HG02623 (cell line): ENCODE measurements around the gene C14orf132.
"Not testable (repeated sequence)": the region's sequence is repeated elsewhere in the genome, so short reads cannot be mapped to it uniquely, and the experiment has no call there.

Experiments
- ATAC-seq: cut with Tn5 transposase; IDR thresholded peaks from one replicate; pipeline ENCODE4 v1.9.1; 2021; ENCODE audit warnings: moderate library complexity; ENCODE audit not compliant: unreplicated experiment

C14orf132 gene

DNA sequence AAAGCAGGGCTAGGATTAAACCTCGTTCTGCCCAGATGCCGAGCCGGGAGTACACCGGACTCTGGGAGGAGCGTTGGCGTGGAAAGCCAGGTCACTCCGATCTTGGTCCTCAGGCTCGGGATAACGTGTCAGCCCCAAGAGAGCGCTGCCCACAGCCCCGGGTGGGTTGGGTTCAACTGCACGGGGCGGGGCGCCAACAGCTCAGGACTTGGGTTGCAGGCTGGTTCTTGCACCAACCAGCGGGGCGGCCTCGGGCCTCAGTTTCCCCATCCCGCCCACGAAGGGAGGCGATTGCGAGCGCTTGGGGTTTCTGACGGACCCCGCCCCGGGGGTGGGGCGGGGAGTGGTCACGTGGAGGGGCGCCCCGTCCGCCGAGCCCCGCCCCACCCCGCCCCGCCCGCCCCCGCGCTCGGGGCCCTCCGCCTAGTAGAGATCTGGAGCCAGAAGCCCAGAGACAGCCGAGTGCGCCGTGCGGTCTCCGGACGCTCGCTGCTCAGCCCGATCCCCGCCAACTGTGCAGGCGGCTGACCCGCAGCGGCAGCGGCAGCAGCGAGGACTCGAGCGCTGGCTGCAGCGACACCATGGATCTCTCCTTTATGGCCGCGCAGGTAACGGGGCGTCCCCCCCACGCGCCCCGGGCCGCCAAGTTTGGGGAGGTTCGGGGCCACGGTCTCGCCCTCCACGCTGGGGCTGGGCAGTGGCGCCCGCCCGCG, at the start of gene C14orf132:
TSS of gene C14orf132 (plus strand) at position 443 of the 713 bp plus-strand sequence. CDS start at position 582, 139 bp downstream.
- no peak for ATAC-seq

DNA sequence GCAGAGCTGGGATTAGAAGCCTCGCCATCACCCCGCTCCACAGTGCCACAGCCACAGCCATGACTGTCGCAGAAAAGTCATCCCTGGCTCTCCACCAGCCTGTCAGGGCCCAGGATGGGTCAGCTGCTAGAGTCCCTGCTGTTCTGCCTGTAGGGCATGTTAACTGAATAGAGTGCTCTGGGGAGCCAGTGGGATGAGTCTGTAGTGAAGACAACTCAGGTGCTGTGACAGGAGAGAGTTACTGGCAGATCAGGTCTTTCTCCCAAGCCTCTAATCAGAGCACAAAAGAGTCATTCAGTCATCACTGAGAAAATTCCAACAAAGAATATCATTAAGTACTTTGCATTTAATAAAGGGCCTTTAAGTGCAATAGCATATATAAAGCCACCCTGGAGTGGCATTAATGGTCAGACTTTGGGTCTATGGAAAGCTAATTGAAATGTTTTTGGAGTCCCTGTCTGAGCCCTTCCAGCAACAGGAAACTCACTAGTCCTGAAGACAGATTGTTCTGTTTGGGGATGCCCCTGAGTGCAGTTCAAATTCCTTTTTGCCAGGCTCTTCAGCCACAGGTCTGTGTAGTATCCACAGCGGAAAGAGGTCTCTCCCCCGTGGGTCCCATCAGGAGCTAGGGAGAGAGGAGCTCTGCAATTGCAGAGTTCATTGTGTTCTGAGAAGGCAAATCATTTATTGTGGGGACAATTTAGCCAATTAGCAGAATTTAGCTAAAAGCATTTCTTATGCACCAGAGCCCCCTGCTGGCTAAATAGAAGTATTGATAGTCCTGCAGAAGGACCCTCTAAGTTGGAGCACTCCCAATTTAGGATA, 45.2 kb upstream of the C14orf132 start:
- no peak for ATAC-seq

DNA sequence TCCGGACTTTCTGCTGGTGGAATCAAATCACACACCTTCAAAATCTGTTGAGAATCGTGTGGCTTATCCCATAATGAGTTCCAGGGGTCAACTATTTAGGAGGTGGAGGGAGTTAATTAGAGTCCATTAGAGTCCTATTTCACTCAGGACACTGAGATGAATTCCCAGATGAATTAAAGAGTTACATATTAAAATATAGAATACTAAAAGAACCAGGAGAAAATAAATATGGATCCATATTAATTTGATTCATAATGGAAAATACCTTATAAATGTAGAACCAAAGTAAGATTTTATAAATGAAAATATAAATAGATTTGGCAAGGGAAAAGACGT, 44.6 kb upstream of the C14orf132 start:
- ATAC-seq, result no peak

DNA sequence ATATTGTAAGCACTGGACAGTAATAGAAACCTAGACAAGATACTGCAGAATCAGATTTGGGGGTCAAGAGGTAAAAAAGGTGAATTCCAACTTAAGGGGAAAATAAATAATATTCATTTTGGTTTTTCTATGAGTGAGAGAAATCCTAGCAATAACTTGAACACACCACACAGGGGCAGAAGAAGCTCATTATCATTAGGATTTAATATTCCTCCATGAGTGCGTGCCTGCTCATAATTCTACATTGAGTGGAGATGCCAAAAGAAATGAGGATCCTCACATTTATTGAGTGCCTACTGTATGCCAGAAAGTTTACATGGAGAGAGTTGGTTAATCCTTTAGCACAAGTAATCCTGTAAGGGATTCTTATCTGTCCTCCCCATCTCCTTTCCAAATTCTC, 40.5 kb upstream of the C14orf132 start:
- no peak for ATAC-seq

DNA sequence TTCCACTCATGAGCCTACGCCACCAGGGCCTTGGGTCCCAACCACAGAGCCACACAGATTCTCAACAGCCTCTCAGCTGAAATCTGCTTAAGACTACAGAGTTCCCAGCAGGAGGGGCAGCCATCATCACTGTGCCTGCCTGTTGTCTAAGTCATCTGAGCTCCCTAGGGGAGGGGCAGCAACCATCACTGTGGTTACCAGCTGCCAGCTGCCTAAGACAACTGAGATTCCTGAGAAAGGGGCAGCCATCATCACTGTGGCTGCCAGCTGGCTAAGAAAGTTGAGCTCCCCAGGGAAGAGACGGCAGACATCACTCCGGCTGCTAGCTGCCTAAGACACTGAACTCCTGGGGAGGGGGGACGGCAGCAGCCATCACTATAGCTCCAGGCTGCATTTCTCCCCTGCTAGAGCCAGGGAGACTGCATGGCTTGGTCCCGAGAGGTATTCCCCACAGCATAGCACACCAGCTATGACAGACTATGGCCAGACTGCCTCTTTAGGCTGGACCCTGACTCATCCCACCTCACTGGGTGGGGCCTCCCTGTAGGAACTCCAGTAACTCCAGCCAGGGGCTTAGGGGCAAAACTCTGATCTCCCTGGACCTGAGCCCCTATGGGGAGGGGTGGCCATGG, 37.2 kb upstream of the C14orf132 start:
- no peak for ATAC-seq

DNA sequence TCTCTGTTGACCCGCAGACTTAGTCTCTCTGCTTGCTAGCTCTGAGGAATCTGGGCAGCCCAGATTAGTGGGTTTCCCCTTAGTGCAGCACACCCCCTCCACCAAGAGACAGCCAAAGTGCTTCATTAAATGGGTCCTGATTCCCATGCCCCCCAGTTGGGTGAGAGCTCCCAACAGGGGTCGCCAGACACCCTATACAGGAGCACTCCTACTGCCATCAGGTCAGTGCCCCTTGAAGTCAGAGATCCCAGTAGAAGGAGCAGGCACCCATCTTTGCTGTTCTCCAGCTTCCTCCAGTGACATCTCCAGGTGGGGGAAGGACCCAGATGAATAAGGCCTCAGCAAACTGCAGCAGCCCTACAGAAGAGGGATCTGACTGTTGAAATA, 36.7 kb upstream of the C14orf132 start:
- no peak for ATAC-seq

DNA sequence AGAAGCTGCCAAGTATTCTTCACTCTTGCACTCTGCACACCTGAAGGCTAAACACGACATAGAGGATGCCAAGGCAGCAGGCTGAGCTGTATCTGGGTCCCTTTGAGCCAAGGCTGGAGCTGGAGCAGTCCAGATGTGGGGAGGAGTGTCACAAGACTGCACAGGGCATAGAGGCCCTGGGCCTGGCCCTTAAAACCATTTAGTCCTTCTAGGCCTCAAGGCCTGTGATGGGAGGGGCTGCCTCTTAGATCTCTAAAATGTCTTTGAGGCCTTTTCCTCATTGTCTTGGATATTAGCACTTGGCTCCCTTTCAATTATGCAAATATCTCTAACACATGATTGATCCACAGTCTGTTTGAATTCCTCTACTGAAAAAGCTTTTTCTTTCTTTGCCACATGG, 28.0 kb upstream of the C14orf132 start:
- ATAC-seq, result no peak

DNA sequence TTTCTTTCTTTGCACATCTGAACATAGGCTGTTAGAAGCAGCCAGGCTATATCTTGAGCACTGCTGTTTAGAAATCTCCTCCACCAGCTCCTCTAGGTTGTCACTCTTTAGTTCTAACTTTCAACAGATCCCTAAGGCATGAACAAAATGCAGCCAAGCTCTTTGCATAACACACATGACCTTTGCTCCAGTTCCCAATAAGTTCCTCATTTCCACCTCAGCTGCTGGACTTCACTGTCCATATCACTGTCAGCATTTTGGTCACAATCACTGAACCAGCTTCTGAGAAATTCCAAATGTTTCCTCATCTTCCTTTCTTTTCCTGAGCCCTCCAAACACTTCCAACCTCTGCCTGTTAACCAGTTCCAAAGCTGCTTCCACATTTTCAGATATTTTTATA, 27.6 kb upstream of the C14orf132 start:
- no peak for ATAC-seq

DNA sequence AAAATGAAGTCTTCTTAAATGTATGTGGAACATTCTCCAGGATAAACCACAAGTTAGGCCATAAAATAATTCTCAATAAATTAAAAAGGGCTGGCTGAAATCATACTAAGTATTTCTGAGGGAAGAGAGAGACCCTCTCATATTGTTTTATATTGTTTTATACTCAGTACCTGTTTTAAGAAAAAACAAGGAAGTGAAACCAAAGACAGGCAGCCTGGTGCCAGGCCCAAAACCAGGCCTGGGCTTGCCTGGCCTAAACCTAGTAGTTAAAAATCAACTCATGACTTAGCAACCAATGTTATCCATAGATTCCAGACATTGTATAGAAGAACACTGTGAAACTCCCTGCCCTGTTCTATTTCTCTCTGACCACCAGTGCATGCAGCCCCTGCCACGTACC, 26.4 kb upstream of the C14orf132 start:
- not testable (repeated sequence) for ATAC-seq

DNA sequence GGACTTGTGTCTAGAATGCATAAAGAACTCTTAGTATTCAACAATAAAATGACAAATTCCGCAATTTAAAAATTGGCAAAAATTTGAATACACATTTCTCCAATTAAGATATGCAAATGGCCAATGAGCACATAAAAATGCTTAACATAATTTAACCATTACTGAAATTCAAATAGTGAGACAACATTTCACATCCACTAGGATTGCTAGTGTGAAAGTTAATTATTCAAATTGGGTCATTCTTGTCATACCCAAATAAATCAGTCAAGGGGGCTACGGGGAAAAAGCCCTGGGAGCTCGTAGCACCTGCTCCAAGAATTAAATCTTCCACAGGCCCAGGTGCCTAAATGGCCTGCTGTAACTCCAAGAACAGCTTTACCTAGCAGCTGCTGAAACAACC, 25.0 kb upstream of the C14orf132 start:
- no peak for ATAC-seq

DNA sequence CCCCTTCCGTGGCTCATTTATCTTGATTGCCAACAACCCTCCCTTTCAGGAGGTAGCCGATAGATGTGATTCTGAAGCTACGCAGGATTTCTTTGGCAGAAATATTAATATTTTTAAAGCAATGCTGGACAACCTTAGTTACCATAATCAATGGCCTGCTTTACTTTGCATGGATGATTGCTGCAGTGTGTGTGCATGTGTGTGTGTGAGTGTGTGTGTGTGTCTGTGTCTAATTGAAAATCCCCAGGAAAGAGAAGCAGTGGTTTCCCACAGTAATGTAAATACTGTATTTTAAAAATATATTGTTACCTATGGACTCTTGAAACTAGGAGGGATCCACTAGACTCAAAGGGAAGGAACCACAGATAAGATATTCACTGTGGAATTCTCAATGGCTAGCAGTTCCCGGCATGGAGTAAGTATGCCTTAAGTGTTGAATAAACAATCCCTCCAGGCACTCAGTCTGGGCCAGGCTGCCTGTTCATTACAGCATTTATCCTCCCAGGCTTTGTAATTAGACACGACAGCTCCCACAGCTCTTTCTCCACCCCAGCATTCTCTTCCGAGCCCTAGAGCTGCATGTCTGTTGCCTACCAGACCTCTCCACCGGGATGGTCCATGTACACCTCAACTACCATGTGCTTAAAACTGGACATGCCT, 22.5 kb upstream of the C14orf132 start:
- no peak for ATAC-seq

DNA sequence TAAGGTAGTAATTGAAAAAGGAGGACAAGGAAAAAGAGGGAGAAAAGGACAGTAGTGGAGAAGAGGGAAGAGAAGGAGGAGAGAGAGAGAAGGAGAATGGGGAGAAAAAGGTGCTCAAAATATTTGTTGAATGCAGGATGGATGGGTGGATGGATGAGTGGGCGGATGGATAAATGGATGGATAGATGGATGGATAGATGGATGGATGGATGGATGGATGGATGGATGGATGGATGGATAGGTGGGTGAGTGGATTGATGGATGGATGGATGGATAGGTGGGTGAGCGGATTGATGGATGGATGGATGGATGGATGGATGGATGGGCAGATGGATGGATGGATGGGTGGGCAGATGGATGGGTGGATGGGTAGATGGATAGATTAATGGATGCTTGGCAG, 21.3 kb upstream of the C14orf132 start:
- ATAC-seq, result no peak

DNA sequence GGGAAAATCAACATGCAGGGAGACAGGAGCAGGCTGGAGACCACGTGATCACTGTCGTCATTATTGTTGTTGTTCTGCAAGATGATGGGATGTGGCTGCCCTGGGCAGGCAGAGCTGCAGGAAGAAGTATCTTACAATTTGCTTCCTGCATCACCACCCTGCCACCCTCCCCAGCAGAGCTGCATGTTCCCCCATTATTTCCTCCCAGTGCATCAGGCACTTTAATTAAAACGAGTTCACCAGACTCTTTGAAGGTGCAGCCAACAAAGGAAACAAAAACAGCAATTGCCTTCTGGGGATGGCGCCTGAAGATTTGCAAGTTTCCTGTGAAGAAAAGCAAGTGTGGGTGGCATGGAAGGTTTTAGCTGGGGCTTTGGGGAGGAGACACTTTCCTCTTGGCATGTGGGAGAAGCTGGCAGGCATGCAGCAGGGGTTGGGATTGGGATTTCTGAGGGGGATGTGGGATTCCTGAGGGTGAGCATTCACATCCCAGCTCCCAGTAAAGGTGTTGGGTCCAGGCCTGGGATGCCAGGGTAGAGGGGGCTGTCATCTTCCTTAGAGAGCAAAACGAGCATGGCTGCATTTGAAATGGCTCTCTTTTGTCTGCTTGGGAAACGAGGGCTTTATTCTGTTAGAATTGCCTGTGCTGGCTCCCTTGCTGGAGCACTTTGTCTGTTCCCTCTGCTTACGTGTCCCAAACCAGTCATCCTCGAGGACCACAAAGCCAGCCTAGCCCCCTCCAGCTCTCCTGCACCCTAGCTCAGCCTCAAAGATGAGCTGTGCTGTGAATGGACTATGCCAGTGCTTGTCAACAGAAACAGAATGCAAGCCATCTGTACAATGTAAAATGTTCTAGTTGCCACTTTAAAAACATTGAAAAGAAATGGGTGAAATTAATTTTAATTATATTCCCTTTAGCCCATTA, 11.5 kb upstream of the C14orf132 start:
- no peak for ATAC-seq

DNA sequence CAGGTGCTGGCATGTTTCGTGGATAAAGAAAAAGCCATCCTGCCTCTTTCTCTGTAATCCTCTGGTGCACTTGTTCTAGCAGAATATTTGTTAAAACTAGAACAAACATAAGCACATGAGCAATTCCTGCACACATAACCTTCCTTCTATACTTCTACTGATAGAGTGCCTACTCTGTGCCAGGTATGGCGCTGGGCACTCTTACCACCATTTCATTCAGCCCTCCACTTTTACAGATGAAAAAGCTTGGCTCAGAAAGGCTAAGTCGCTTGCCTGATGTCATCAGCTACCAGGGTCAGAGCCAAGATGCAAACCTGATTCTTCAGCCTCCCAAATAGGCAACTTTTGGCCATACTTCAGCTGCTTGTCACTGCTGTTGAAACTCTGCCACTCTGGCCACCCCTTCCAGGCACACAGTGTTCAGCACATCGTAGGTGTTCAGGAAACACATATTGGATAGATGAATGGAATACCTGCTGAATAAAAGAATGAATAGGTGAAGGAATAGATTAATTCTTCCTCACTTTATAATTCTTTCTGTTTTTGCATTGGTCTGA, 10.0 kb upstream of the C14orf132 start:
- no peak for ATAC-seq

DNA sequence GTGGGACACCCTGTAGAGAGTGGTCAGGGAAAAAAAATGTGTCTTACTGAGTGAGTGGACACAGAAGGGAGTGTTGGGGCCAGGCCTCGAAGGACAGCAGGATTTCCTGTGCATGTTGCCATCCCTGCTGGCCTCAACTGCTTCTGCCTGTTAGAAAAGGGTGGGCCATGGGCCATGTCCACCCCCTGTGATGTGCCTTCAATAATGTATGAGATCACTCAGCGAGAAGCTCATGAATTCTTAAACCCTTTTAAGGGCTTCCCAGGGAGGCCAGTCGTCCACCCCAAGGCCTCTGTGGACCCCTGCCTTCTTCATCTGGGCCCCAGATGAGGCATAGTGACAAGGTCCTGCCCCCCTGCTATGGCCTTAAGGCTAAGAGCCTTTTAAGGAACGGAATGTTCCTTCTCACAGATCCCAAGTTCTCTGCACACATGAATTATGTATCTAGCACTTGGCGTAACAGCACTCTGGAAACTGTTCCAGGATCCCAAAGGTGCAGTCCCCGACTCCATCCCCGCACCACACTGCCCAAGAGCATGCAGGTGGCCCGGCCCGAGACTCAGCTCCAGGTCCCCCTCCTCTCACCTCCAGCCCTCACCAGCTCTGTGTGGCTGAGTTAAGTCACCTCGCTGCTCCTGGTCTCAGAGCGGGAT, 8.9 kb upstream of the C14orf132 start:
- ATAC-seq, result no peak

DNA sequence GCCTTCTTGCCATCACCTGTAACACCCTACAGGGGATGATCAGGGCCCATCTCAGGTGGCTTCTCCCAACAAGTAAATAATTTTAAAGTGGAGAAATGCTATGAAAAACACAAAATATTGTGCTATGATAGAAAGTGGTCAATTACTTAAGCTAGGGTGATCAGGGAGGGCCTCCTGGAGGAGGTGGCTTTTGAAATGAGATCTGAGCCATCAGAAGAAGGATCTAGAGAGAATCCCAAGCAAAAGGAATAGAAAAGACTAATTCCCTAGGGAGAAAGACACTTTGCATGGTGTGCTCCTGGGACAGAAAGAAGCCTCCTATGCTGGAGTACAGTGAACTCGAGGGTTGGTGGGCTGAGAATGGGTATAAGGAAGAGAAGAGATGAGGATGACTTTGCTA, 7.5 kb upstream of the C14orf132 start:
- no peak for ATAC-seq

DNA sequence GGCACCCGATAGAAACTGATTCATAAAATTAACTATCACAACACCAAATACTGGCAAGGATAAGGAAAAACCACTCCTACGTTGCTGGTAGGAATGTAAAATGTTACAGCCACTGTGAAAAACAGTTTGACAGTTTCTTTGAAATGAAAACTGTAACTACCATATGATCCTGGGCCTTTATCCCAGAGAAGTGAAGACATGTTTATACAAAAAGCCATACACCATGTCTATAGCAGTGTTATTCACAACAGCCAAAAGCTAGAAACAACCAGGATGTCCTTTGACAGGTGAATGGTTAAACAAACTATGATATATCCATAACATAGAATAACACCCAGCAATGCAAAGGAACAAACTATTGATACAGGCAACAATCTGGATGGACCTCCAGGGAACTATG, 3.7 kb upstream of the C14orf132 start:
- ATAC-seq, result no peak

DNA sequence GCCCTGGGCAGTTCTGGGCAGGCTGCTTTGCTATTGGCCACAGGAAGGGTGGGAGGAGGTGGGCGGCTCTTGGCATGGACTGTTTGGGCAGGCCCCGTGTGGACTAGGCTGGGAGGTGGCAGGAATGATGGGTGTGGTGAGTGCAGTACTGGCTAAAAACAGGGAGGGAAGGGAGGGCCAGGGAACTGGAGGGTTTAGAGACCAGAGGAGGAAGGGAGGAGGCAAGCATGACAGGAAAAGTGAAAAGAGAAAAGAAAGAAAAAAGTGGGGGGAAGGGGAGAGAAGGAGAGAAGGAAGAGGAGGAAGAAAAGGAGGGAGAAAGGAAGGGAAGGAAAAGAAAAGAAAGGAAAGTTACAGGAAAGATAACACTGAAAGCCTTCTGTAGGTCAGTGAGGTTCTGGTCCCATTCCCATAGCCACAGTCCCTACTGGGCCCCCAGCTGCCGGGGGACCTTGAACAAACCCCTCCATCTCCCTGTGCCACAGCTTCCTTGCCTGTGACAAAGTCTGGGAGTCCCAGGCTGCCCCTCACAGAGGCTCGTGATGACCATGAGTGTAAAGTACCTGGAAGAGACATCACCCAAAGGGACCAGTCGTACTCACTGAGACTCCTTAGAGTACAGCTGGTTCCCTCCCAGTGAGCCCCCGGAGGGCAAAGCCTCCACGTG, 1.1 kb upstream of the C14orf132 start:
- ATAC-seq, result no peak

DNA sequence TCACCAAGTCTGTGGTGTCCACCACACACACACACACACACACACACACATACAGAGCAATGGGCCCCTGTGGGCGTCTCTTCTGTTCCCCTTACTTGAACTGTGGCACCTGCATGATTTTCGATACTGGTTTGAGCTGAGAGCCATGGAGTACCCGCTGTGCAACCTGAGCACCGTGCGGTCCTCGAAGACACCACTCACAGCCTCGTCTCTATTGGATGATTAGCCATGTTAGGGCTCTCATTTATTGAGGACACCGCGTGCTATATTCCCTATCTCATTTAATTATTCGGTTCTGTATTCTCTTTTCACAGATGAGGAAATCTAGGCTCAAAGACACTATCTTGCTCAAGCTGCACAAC, 623 bp upstream of the C14orf132 start:
- ATAC-seq, result no peak
